Bronchial epithelial cell (primary cell): ENCODE measurements around the gene ZBED1. TPM values are rescaled to one million over a fixed set of nuclear protein-coding genes. Genes with fewer than 3 reads are reported as not detected.

ENCODE experiments used
- DNase-seq: peaks from one replicate; pipeline ENCODE4 v3.0.0-alpha.2; 2010; ENCODE audit warnings: low read depth
- FAIRE-seq: peaks from 2 replicates; lab custom pipeline; 2011; peaks lifted over from hg19 to GRCh38; lab: Jason Lieb, UNC
- H3K27me3 ChIP-seq: 2 replicates; pipeline ENCODE4 v1.5.1; 2011; ENCODE audit warnings: low read length; ENCODE audit not compliant: control insufficient read depth, insufficient read depth
- H3K36me3 ChIP-seq: 2 replicates; pipeline ENCODE4 v1.5.1; 2011; ENCODE audit warnings: low read length; ENCODE audit not compliant: control insufficient read depth, insufficient read depth
- H3K4me3 ChIP-seq: 2 replicates; pipeline ENCODE4 v1.5.1; 2011; ENCODE audit warnings: mild to moderate bottlenecking, low read depth, low read length, control low read depth
- CTCF ChIP-seq: IDR thresholded peaks from 2 replicates; pipeline ENCODE4 v1.5.1; 2011; ENCODE audit warnings: mild to moderate bottlenecking, moderate library complexity, low read length, control low read depth, inconsistent platforms; ENCODE audit not compliant: insufficient read depth, severe bottlenecking
- total RNA-seq: library from RNA; depleted of rRNA; stranded (reverse); fragments of >200 nt; gene quantifications from 2 replicates; pipeline ENCODE4 v1.2.1, GENCODE V29; 2014

ZBED1 gene
- total RNA-seq, 1 donor from 2014 or later: 11.6 TPM

DNA sequence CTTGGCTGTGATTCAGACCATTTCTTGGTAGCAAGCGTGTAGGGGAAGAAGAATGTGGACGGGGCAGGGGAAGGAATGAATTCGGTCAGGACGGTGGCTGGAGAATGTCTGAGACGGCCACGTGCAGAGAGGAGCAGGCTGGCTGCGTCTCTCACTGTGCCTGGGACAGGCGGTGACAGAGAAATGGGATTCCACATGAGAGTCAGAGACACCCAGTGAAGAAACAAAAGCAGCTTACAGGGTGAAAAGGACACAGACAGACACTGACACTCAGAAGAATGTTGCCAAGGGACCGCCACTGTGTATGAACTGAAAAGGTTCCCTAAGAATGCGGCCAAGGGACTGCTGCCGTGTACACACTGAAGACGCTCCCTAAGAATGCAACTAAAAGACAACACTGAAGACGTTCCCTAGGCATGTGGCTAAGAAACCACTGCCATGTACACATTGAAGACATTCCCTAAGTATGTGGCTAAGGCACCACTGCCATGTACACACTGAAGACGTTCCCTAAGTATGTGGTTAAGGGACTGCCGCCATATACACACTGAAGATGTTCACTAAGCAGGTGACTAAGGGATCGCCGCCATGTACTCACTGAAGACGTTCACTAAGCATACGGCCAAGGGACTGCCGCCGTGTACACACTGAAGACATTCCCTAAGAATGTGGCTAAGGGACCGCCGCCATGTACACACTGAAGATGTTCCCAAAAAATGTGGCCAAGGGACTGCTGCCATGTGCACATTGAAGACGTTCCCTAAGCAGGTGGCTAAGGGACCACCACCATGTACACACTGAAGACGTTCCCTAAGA lies 49.1 kb downstream of the ZBED1 start:
- Histone ChIP-seq H3K27me3 (no peaks in the 10 kb centered on the region), H3K4me3 (no peak overlapping the region), H3K36me3 (no peaks in the 10 kb centered on the region)
- DNase-seq (peak; percentile 5), FAIRE-seq (peak; percentile 18)
- TF ChIP-seq CTCF: no peak

GRCh38 chrX:2450681-2451080 lies 50.1 kb downstream of the ZBED1 start:
- H3K36me3 ChIP-seq: no peaks in the 10 kb centered on the region
- H3K4me3 ChIP-seq: no peak overlapping the region
- H3K27me3 ChIP-seq: no peaks in the 10 kb centered on the region
- no peak for TF ChIP-seq CTCF
- FAIRE-seq (no peak), DNase-seq (no peak)

GRCh38 chrX:2449135-2449886 lies 51.5 kb downstream of the ZBED1 start:
- no peak for FAIRE-seq
- no peak for TF ChIP-seq CTCF
- H3K36me3 ChIP-seq: no peaks in the 10 kb centered on the region

GRCh38 chrX:2447484-2447883 lies 53.3 kb downstream of the ZBED1 start:
- peaks cover 1% of the 10 kb centered on the region for H3K36me3 ChIP-seq
- H3K27me3 ChIP-seq: no peaks in the 10 kb centered on the region
- H3K4me3 ChIP-seq: no peak overlapping the region
- TF ChIP-seq CTCF: no peak
- no peak for DNase-seq
- FAIRE-seq: no peak

More at GRCh38 chrX:2449135-2449886, 51.5 kb downstream of the ZBED1 start:
- DNase-seq: no peak
- Histone ChIP-seq H3K27me3 (no peaks in the 10 kb centered on the region), H3K4me3 (no peak overlapping the region)

- FAIRE-seq (no peak), DNase-seq (no peak)
- peaks cover 1% of the 10 kb centered on the region for H3K36me3 ChIP-seq
- H3K4me3 ChIP-seq: no peak overlapping the region
- no peak for TF ChIP-seq CTCF
- H3K27me3 ChIP-seq: no peaks in the 10 kb centered on the region
Measured at GRCh38 chrX:2446815-2447214, 54.0 kb downstream of the ZBED1 start.
